ENCODE measurements around the gene ACSL5.

GRCh38 chr10:112347709-112348671, 25.9 kb upstream of the ACSL5 start:
- no peak for TF ChIP-seq CTCF (IDR thresholded peaks at IDR 0.05)
- TF ChIP-seq POLR2A (IDR thresholded peaks at IDR 0.05), result no peak

All from testis (tissue), 2 donors.